Choroid plexus epithelial cell (primary cell): ENCODE data around the gene MBOAT7.
"Not testable (repeated sequence)": the region's sequence is repeated elsewhere in the genome, so short reads cannot be mapped to it uniquely, and the experiment has no call there.

Experiments used
- DNase-seq: peaks from one replicate; pipeline ENCODE4 v3.0.0-alpha.2; 2010; ENCODE audit warnings: low read depth
- H3K4me3 ChIP-seq: 2 replicates; pipeline ENCODE4 v1.5.1; 2011; ENCODE audit warnings: low read depth, mild to moderate bottlenecking, control low read depth, low read length, moderate library complexity
- TF ChIP-seq, protein P1 (sequence below): conservative IDR thresholded peaks from 2 replicates; pipeline ENCODE4 v1.5.1; 2011; ENCODE audit warnings: low read depth, mild to moderate bottlenecking, control low read depth, inconsistent platforms, low read length, moderate library complexity

Gene MBOAT7

DNA sequence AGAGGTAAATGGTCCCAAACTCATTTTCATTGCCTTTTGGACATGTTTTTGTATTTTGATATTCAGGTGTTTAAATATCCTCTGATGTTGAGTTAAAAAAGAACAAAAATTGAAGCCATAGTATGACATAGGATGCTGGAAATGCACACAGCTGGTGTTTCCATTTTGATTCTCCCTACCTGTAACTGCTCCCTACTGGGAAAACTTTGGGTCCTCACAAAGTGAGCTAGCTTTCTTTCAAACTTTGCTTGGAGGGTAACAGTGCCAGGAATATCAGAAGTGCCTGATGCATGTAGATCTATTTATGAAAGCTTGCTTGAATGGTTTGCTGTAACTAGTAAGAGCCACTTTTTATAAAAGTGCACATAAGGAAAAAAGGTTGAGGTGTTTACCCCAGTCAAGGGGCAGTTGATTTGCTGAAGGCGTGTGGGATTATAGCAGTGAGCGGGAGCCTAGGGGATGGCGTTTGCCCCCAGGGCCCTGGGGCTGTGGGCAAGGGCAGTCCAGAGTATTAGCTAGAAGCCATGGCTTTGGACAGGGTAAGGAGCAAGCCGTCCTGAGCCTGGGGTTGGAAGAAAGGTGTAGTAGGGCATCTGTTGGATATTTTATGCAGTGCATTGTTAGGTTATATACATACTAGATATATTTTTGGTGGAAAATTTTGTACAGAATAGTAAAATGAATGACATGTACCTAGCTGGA lies 15.5 kb upstream of the MBOAT7 start:
- TF ChIP-seq, protein P1, sequence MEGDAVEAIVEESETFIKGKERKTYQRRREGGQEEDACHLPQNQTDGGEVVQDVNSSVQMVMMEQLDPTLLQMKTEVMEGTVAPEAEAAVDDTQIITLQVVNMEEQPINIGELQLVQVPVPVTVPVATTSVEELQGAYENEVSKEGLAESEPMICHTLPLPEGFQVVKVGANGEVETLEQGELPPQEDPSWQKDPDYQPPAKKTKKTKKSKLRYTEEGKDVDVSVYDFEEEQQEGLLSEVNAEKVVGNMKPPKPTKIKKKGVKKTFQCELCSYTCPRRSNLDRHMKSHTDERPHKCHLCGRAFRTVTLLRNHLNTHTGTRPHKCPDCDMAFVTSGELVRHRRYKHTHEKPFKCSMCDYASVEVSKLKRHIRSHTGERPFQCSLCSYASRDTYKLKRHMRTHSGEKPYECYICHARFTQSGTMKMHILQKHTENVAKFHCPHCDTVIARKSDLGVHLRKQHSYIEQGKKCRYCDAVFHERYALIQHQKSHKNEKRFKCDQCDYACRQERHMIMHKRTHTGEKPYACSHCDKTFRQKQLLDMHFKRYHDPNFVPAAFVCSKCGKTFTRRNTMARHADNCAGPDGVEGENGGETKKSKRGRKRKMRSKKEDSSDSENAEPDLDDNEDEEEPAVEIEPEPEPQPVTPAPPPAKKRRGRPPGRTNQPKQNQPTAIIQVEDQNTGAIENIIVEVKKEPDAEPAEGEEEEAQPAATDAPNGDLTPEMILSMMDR: no peak
- no peak for DNase-seq
- H3K4me3 ChIP-seq: no peak overlapping the region

DNA sequence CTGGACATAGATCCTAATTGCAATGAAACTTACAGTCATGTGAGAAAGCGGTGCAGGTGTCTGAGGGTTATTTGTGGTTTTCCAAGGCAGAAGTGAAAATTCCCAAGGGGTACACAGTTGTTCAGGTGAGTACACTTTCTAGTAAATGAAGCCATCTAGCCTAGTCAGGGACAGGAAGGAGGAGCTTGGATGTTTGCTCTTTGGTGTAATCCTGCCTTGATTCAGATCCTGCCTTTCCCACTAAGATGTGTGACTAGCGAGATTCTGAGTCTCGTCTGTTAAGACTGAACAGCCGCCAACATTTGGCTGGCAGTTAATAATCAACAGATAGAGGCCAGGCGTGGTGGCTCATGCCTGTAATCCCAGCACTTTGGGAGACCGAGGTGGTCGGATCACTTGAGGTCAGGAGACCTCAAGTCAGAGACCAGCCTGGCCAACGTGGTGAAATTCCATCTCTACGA lies 13.8 kb upstream of the MBOAT7 start:
- DNase-seq: no peak
- H3K4me3 ChIP-seq: no peak overlapping the region
- TF ChIP-seq, protein P1: no peak

DNA sequence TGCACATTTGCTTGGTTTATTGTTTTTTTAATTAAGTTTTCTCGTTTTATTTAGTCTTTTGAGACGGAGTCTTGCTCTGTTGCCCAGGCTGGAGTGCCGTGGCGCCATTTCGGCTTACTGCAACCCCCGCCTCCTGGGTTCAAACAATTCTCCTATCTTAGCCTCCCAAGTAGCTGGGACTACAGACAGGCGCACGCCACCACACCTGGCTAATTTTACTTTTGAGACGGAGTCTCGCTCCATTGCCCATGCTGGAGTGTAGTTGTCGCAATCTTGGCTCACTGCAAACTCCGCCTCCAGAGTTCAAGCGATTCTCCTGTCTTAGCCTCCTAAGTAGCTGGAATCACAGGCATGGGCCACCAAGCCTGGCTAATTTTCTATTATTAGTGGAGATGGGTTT lies 12.6 kb upstream of the MBOAT7 start:
- TF ChIP-seq, protein P1: no peak
- H3K4me3 ChIP-seq: peak overlapping the region; percentile 66
- DNase-seq: peak; percentile 28

- DNase-seq: peak; percentile 17
- peak overlapping the region; percentile 66 for H3K4me3 ChIP-seq
Observed at GRCh38 chr19:54201172-54201701, 11.9 kb upstream of the MBOAT7 start.

GRCh38 chr19:54199401-54199800 lies 10.0 kb upstream of the MBOAT7 start:
- TF ChIP-seq, protein P1: no peak
- no peak overlapping the region for H3K4me3 ChIP-seq
- no peak for DNase-seq

More at GRCh38 chr19:54201172-54201701, 11.9 kb upstream of the MBOAT7 start:
- TF ChIP-seq, protein P1: no peak

DNA sequence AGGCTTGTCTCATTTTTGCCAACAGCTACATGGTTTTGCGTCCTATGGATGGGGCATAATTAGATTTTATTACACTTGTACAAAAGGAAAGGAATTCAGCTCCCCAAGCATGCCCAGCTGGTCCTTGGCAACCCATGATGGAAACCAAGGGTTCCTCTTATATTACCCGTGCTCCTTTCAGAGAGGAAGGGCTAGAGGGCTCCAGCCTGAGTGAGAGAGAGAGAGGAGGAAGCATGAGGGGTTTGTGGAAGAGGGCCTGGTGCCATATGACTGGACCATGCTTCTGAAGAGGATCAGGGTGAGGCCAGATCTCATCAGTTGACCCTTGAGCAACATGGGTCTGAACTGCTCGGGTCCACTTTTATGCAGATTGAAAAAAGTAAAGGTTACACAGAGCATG lies 7.7 kb upstream of the MBOAT7 start:
- TF ChIP-seq, protein P1: no peak
- no peak for DNase-seq
- no peak overlapping the region for H3K4me3 ChIP-seq

- TF ChIP-seq, protein P1: no peak
- DNase-seq: no peak
- H3K4me3 ChIP-seq: no peak overlapping the region
Observed at GRCh38 chr19:54196536-54196935, 7.2 kb upstream of the MBOAT7 start.

DNA sequence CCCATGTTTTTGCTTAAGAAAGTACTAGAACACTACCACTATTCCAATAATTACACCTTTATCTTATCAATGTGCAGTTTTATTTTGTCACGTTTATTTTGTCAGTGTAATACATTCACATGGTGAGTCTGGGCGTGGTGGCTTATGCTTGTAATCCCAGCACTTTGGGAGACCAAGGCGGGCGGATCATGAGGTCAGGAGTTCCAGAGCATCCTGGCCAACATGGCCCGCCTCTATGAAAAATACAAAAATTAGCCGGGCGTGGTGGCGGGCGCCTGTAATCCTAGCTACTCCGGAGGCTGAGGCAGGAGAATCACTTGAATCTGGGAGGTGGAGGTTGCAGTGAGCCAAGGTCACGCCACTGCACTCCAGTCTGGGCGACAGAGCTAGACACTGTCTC lies 5.1 kb upstream of the MBOAT7 start:
- H3K4me3 ChIP-seq, DNase-seq: not testable (repeated sequence)
